Mesothelial cell of epicardium (in vitro differentiated cells): ENCODE data around the gene CNOT2. TPM values are rescaled to one million over a fixed set of nuclear protein-coding genes. Genes with fewer than 3 reads are reported as not detected.

Experiments used
- DNase-seq, 2 experiments: peaks; one replicate each; pipeline ENCODE4 v3.0.0; 2021; ENCODE audit warnings: low spot score in 2 of 2; ENCODE audit not compliant: unreplicated experiment in 2 of 2
- H3K27ac Mint-ChIP-seq: 2 replicates; pipeline ENCODE4 v1.8.0; 2021; ENCODE audit warnings: mixed read lengths
- H3K27me3 Mint-ChIP-seq: 2 replicates; pipeline ENCODE4 v1.8.0; 2021; ENCODE audit warnings: low read depth, mixed read lengths
- H3K36me3 Mint-ChIP-seq: 2 replicates; pipeline ENCODE4 v1.8.0; 2021; ENCODE audit warnings: mixed read lengths
- H3K4me1 Mint-ChIP-seq: 2 replicates; pipeline ENCODE4 v1.8.0; 2021; ENCODE audit warnings: mixed read lengths
- H3K4me3 Mint-ChIP-seq: 2 replicates; pipeline ENCODE4 v1.8.0; 2021; ENCODE audit warnings: mild to moderate bottlenecking, moderate library complexity, mixed read lengths
- H3K9me3 Mint-ChIP-seq: 2 replicates; pipeline ENCODE4 v1.8.0; 2021; ENCODE audit warnings: mixed read lengths
- CTCF ChIP-seq: fragments of 200-600 bp; sonication (generic); IDR thresholded peaks from one replicate; pipeline ENCODE4 v1.5.0; 2021; ENCODE audit warnings: antibody characterized with exemption; ENCODE audit not compliant: unreplicated experiment
- total RNA-seq: library from RNA; stranded (reverse); gene quantifications from 3 replicates; pipeline ENCODE4 v1.2.1, GENCODE V29; 2021

Gene CNOT2
- total RNA-seq, 1 donor from 2014 or later = 126 TPM

DNA sequence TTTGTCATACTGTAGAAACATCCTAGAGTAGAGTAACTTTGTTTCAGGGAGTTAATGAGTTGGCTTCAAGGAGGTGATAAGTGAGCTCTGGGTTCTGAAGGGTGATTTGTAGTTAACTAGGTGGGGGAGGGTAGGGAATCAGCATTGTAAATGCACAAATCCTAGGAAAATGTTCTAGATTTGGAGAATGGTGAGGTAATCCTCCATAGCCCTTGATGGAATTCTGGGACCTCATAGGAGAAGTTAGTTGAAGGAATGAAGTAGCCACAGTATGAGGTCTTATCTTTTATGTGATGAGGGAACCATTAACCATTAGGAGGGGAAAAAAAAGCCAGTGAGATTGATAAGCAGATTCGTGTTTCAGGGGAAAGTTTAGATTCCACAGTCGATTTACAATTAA, 8.0 kb downstream of the CNOT2 start:
- H3K4me3 Mint-ChIP-seq = no peak overlapping the region
- no peaks in the 10 kb centered on the region for H3K9me3 Mint-ChIP-seq
- H3K36me3 Mint-ChIP-seq = peaks cover 4% of the 10 kb centered on the region
- peak overlapping the region; percentile 4 for H3K27ac Mint-ChIP-seq
- TF ChIP-seq CTCF = no peak
- no peaks in the 10 kb centered on the region for H3K27me3 Mint-ChIP-seq
- no peak for DNase-seq
- peaks cover 54% of the 10 kb centered on the region for H3K4me1 Mint-ChIP-seq

- H3K36me3 Mint-ChIP-seq = peaks cover 4% of the 10 kb centered on the region
- no peak overlapping the region for H3K4me3 Mint-ChIP-seq
- H3K4me1 Mint-ChIP-seq = peaks cover 51% of the 10 kb centered on the region
- DNase-seq = no peak
- H3K27ac Mint-ChIP-seq = peak overlapping the region; percentile 41
- no peaks in the 10 kb centered on the region for H3K9me3 Mint-ChIP-seq
- no peak for TF ChIP-seq CTCF
- no peaks in the 10 kb centered on the region for H3K27me3 Mint-ChIP-seq
Measured at GRCh38 chr12:70251661-70252060, 8.4 kb downstream of the CNOT2 start.

DNA sequence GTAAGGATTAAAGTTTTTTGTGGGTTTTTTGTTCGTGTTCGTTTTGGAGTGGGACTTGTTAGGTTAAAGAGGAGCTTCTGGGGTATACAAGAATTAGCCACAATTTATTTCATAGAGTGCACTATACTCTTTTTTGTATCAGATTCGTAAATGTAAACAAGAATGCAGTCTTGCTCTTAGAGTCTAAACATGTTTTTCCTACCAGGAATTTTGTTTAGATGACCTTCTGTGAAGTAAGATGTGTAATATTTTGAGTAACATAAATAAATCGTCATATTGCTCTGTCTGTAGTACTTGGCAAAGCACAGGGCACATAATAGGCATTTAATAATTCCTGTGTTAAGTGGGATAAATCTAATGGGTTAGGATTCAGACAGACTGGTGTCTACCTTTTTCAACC, 9.6 kb downstream of the CNOT2 start:
- peak overlapping the region; percentile 47 for H3K27ac Mint-ChIP-seq
- no peak overlapping the region for H3K4me3 Mint-ChIP-seq
- no peaks in the 10 kb centered on the region for H3K9me3 Mint-ChIP-seq
- DNase-seq = no peak
- H3K4me1 Mint-ChIP-seq = peaks cover 47% of the 10 kb centered on the region
- H3K27me3 Mint-ChIP-seq = no peaks in the 10 kb centered on the region
- TF ChIP-seq CTCF = no peak
- no peaks in the 10 kb centered on the region for H3K36me3 Mint-ChIP-seq

DNA sequence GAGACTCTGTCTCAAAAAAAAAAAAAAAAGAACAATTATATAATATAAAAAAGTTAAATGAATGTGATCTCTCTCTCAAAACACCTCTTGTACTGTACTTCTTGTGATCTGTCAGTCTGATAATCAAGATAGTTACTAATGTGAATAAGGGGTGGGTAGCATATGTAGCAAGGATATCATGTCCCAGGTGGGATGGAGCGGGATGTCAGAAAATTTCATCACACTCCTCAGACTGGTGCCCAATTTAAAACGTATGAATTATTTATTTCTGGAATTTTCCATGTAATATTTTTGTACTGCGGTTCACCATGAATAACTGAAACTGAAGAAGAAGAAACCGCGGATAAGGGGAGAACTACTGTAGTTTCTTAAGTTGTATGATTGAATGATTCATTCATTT, 11.0 kb downstream of the CNOT2 start:
- Mint-ChIP-seq H3K27me3 (no peaks in the 10 kb centered on the region), H3K36me3 (no peaks in the 10 kb centered on the region), H3K9me3 (no peaks in the 10 kb centered on the region), H3K4me1 (peaks cover 36% of the 10 kb centered on the region), H3K4me3 (no peak overlapping the region), H3K27ac (peak overlapping the region; percentile 30)
- no peak for DNase-seq
- TF ChIP-seq CTCF = no peak

DNA sequence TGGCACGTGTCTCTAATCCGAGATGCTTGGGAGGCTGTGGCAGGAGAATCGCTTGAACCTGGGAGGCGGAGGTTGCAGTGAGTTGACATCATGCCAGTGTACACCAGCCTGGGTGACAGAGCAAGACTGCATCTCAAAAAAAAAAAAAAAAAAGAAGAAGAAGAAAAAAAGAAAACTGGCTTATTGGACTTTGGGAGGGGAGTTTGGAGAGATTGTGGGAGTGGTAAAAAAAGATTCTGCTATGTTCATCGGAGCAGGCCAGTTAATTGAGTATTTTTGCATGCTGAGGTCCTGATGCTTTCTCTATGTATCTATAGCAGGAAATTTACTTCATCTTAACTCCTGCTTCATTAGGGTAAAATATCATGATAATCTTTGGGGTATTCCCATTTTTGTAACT, 11.6 kb downstream of the CNOT2 start:
- no peak for TF ChIP-seq CTCF
- Mint-ChIP-seq H3K4me3 (no peak overlapping the region), H3K36me3 (no peaks in the 10 kb centered on the region), H3K27ac (peak overlapping the region; percentile 87), H3K27me3 (no peaks in the 10 kb centered on the region), H3K4me1 (peaks cover 34% of the 10 kb centered on the region), H3K9me3 (no peaks in the 10 kb centered on the region)
- DNase-seq = no peak

GRCh38 chr12:70255311-70255710, 12.1 kb downstream of the CNOT2 start:
- peak overlapping the region; percentile 87 for H3K27ac Mint-ChIP-seq
- no peak overlapping the region for H3K4me3 Mint-ChIP-seq
- no peaks in the 10 kb centered on the region for H3K9me3 Mint-ChIP-seq
- H3K4me1 Mint-ChIP-seq = peaks cover 33% of the 10 kb centered on the region
- H3K27me3 Mint-ChIP-seq = no peaks in the 10 kb centered on the region
- no peak for DNase-seq
- no peaks in the 10 kb centered on the region for H3K36me3 Mint-ChIP-seq
- TF ChIP-seq CTCF = no peak
